HEK293 (cell line): ENCODE measurements around the gene RASSF10.

Source experiments
- CTCF ChIA-PET: fragments of 350-600 bp; formaldehyde crosslinking; extraction: SDS; loops from one replicate; lab custom pipeline; 2021; ENCODE audit warnings: antibody characterized with exemption; lab: Yijun Ruan, JAX
- POLR2A ChIA-PET: fragments of 300-600 bp; formaldehyde crosslinking; extraction: SDS; loops from one replicate; lab custom pipeline; 2020; ENCODE audit warnings: antibody characterized with exemption, inconsistent platforms; lab: Yijun Ruan, JAX
- H3K27ac ChIP-seq: fragments of 200-500 bp; sonication (Bioruptor generic); 2 replicates; pipeline ENCODE4 v1.5.1; 2014; ENCODE audit warnings: low read depth, low read length, control low read depth, inconsistent platforms; ENCODE audit errors: extremely low read depth
- H3K36me3 ChIP-seq, 2 experiments: fragments of 200-500 bp in 1 of 2; sonication (Bioruptor generic) in 1 of 2; 1 replicate in 1 of 2; 2 replicates in 1 of 2; pipeline ENCODE4 v1.5.1; 2014 to 2017; ENCODE audit warnings: inconsistent platforms in 2 of 2, low read length in 2 of 2; ENCODE audit not compliant: control insufficient read depth in 2 of 2, insufficient read depth in 1 of 2
- H3K4me1 ChIP-seq: fragments of 200-500 bp; sonication (Bioruptor generic); 2 replicates; pipeline ENCODE4 v1.5.1; 2014; ENCODE audit warnings: mild to moderate bottlenecking, low read length, inconsistent platforms; ENCODE audit not compliant: control insufficient read depth, insufficient read depth
- H3K4me3 ChIP-seq: 2 replicates; pipeline ENCODE4 v1.5.1; 2011; ENCODE audit warnings: low read depth, mild to moderate bottlenecking, control low read depth, low read length, moderate library complexity
- H3K9me3 ChIP-seq: fragments of 200-500 bp; sonication (Bioruptor generic); 2 replicates; pipeline ENCODE4 v1.5.1; 2014; ENCODE audit warnings: low read depth, low read length, inconsistent platforms; ENCODE audit not compliant: control insufficient read depth, insufficient read depth
- FEZF1 ChIP-seq: fragments of 450-650 bp; formaldehyde crosslinking; IDR thresholded peaks from 2 replicates; pipeline ENCODE4 v1.5.1; 2016; ENCODE audit warnings: missing biosample characterization, missing genetic modification characterization
- MYNN ChIP-seq: fragments of 450-650 bp; formaldehyde crosslinking; IDR thresholded peaks from 2 replicates; pipeline ENCODE4 v1.5.1; 2016; ENCODE audit warnings: missing biosample characterization, missing genetic modification characterization, borderline replicate concordance
- PRDM1 ChIP-seq: fragments of 450-650 bp; formaldehyde crosslinking; IDR thresholded peaks from 2 replicates; pipeline ENCODE4; 2016; ENCODE audit warnings: missing biosample characterization, missing genetic modification characterization
- SETDB1 ChIP-seq: IDR thresholded peaks from one replicate; pipeline ENCODE4 v1.6.1; 2017; ENCODE audit warnings: mild to moderate bottlenecking, low read length, moderate library complexity, mixed read lengths; ENCODE audit not compliant: insufficient read length
- ZBTB17 ChIP-seq: fragments of 450-650 bp; formaldehyde crosslinking; IDR thresholded peaks from 2 replicates; pipeline ENCODE4 v1.5.1; 2016; ENCODE audit warnings: missing biosample characterization, missing genetic modification characterization
- ZFHX2 ChIP-seq: fragments of 450-650 bp; formaldehyde crosslinking; conservative IDR thresholded peaks from 2 replicates; pipeline ENCODE4 v1.5.1; 2016; ENCODE audit warnings: missing biosample characterization, missing genetic modification characterization
- ZFP37 ChIP-seq: fragments of 450-650 bp; formaldehyde crosslinking; IDR thresholded peaks from 2 replicates; pipeline ENCODE4 v1.5.1; 2016; ENCODE audit warnings: missing biosample characterization, missing genetic modification characterization
- ZNF202 ChIP-seq: fragments of 450-650 bp; formaldehyde crosslinking; IDR thresholded peaks from 2 replicates; pipeline ENCODE4 v1.5.1; 2016; ENCODE audit warnings: missing biosample characterization, missing genetic modification characterization, borderline replicate concordance
- ZNF239 ChIP-seq: fragments of 450-650 bp; formaldehyde crosslinking; IDR thresholded peaks from 2 replicates; pipeline ENCODE4 v1.5.1; 2016; ENCODE audit warnings: missing biosample characterization, missing genetic modification characterization
- ZNF302 ChIP-seq: fragments of 450-650 bp; formaldehyde crosslinking; IDR thresholded peaks from 2 replicates; pipeline ENCODE4 v1.5.1; 2016; ENCODE audit warnings: missing biosample characterization, missing genetic modification characterization, low read depth
- ZNF335 ChIP-seq: fragments of 450-650 bp; formaldehyde crosslinking; conservative IDR thresholded peaks from 2 replicates; pipeline ENCODE4 v1.5.1; 2016; ENCODE audit warnings: missing biosample characterization, missing genetic modification characterization
- ZNF366 ChIP-seq: fragments of 450-650 bp; formaldehyde crosslinking; conservative IDR thresholded peaks from 2 replicates; pipeline ENCODE4 v1.5.1; 2016; ENCODE audit warnings: missing biosample characterization, missing genetic modification characterization
- ZNF426 ChIP-seq: fragments of 450-650 bp; formaldehyde crosslinking; IDR thresholded peaks from 2 replicates; pipeline ENCODE4 v1.5.1; 2017; ENCODE audit warnings: missing biosample characterization, missing genetic modification characterization, mild to moderate bottlenecking, inconsistent platforms, moderate library complexity
- ZNF514 ChIP-seq: fragments of 450-650 bp; formaldehyde crosslinking; IDR thresholded peaks from 2 replicates; pipeline ENCODE4 v1.5.1; 2016; ENCODE audit warnings: missing biosample characterization, missing genetic modification characterization
- ZNF843 ChIP-seq: fragments of 450-650 bp; formaldehyde crosslinking; IDR thresholded peaks from 2 replicates; pipeline ENCODE4 v1.5.1; 2016; ENCODE audit warnings: missing biosample characterization, missing genetic modification characterization
- TF ChIP-seq, protein P1 (sequence below): fragments of 450-650 bp; formaldehyde crosslinking; IDR thresholded peaks from 2 replicates; pipeline ENCODE4 v1.5.1; 2016; ENCODE audit warnings: missing biosample characterization, missing genetic modification characterization
- TF ChIP-seq, protein P2 (sequence below): fragments of 450-650 bp; formaldehyde crosslinking; IDR thresholded peaks from 2 replicates; pipeline ENCODE4 v1.5.1; 2016; ENCODE audit warnings: missing biosample characterization, missing genetic modification characterization
- TF ChIP-seq, protein P3 (sequence below): fragments of 450-650 bp; formaldehyde crosslinking; IDR thresholded peaks from 2 replicates; pipeline ENCODE4 v1.5.1; 2016; ENCODE audit warnings: missing biosample characterization, missing genetic modification characterization
- TF ChIP-seq, protein P4 (sequence below): fragments of 450-650 bp; formaldehyde crosslinking; IDR thresholded peaks from 2 replicates; pipeline ENCODE4; 2016; ENCODE audit warnings: missing biosample characterization, missing genetic modification characterization
- TF ChIP-seq, protein P5 (sequence below): fragments of 450-650 bp; formaldehyde crosslinking; IDR thresholded peaks from 2 replicates; pipeline ENCODE4 v1.5.1; 2017; ENCODE audit warnings: missing biosample characterization, missing genetic modification characterization

Gene RASSF10

DNA sequence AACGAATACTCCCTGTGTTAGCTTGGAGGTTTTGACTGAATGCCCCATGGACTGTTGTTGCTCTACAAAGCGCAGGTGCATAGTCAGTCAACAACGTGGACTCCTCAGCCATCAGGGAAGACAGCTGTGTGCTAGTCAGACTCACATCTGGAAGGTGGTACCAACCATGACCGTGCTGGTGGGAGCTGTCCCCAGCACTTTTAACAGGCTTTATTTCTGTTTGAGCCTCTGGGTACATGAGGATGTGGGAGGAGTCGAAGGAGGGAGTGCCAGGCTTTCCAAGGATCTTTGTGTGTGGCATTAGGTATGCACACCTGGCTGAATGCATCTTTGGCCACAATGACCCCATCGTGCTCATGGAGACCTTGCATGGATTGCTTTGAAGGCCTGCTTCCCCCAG lies 6.6 kb downstream of the RASSF10 start:
- no peaks in the 10 kb centered on the region for H3K36me3 ChIP-seq
- no peak overlapping the region for H3K27ac ChIP-seq
- ChIA-PET POLR2A (no interaction called here), CTCF (interaction anchor here (0.5 to 1.9 kb wide), 3 partner anchors 108 to 136 kb away, joined by 3 to 8 read pairs (median 4); no protein-coding TSS in a partner anchor)
- no peaks in the 10 kb centered on the region for H3K4me1 ChIP-seq
- no peak for TF ChIP-seq ZFHX2 (tag by site-specific recombination)
- TF ChIP-seq, protein P1, sequence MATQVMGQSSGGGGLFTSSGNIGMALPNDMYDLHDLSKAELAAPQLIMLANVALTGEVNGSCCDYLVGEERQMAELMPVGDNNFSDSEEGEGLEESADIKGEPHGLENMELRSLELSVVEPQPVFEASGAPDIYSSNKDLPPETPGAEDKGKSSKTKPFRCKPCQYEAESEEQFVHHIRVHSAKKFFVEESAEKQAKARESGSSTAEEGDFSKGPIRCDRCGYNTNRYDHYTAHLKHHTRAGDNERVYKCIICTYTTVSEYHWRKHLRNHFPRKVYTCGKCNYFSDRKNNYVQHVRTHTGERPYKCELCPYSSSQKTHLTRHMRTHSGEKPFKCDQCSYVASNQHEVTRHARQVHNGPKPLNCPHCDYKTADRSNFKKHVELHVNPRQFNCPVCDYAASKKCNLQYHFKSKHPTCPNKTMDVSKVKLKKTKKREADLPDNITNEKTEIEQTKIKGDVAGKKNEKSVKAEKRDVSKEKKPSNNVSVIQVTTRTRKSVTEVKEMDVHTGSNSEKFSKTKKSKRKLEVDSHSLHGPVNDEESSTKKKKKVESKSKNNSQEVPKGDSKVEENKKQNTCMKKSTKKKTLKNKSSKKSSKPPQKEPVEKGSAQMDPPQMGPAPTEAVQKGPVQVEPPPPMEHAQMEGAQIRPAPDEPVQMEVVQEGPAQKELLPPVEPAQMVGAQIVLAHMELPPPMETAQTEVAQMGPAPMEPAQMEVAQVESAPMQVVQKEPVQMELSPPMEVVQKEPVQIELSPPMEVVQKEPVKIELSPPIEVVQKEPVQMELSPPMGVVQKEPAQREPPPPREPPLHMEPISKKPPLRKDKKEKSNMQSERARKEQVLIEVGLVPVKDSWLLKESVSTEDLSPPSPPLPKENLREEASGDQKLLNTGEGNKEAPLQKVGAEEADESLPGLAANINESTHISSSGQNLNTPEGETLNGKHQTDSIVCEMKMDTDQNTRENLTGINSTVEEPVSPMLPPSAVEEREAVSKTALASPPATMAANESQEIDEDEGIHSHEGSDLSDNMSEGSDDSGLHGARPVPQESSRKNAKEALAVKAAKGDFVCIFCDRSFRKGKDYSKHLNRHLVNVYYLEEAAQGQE (tag by site-specific recombination), result 0 out of 2 replicates have a peak, but pooled peaks have one; percentile 21
- TF ChIP-seq, all 188 proteins: peak for 1
- Histone ChIP-seq H3K4me3 (no peak overlapping the region), H3K9me3 (no peaks in the 10 kb centered on the region)

DNA sequence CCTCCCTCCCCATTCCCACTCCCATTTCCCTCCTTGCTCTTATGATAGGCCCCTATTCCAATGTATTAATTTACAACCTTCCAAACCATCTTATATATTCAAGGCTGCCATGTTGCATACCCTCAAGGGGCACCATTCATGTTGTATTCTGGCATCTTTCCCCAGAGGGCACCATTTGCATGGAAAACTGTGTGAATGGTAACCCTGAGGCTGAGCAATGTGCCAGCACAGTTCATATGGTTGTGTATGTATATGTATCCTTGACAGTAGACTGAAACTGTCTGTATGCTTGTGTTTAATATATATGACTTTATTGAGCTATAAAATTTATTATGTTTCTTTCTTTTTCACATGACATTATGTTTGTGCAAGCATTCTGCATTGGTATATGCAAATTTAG lies 7.3 kb downstream of the RASSF10 start:
- no peaks in the 10 kb centered on the region for H3K36me3 ChIP-seq
- H3K27ac ChIP-seq, result no peak overlapping the region
- no peak overlapping the region for H3K4me3 ChIP-seq
- POLR2A ChIA-PET, result no interaction called here
- CTCF ChIA-PET, result interaction anchor here (1.1 to 1.9 kb wide), 2 partner anchors 121 to 136 kb away, joined by 4 to 8 read pairs; no protein-coding TSS in a partner anchor
- TF ChIP-seq ZNF514 (tag by site-specific recombination) (no peak), ZBTB17 (tag by site-specific recombination) (no peak), FEZF1 (no peak), ZNF202 (tag by site-specific recombination) (no peak), MYNN (tag by site-specific recombination) (no peak), SETDB1 (no peak), ZNF302 (no peak), PRDM1 (tag by site-specific recombination) (no peak), ZNF335 (tag by site-specific recombination) (no peak), ZFP37 (no peak), ZNF426 (tag by site-specific recombination) (no peak), ZNF239 (tag by site-specific recombination) (no peak), ZNF366 (tag by site-specific recombination) (no peak), ZNF843 (tag by site-specific recombination) (no peak)
- TF ChIP-seq, protein P1 (tag by site-specific recombination), result no peak
- TF ChIP-seq, protein P2, sequence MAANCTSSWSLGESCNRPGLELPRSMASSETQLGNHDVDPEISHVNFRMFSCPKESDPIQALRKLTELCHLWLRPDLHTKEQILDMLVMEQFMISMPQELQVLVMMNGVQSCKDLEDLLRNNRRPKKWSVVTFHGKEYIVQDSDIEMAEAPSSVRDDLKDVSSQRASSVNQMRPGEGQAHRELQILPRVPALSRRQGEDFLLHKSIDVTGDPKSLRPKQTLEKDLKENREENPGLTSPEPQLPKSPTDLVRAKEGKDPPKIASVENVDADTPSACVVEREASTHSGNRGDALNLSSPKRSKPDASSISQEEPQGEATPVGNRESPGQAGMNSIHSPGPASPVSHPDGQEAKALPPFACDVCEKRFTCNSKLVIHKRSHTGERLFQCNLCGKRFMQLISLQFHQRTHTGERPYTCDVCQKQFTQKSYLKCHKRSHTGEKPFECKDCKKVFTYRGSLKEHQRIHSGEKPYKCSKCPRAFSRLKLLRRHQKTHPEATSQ (tag by site-specific recombination), result no peak
- TF ChIP-seq, protein P3, sequence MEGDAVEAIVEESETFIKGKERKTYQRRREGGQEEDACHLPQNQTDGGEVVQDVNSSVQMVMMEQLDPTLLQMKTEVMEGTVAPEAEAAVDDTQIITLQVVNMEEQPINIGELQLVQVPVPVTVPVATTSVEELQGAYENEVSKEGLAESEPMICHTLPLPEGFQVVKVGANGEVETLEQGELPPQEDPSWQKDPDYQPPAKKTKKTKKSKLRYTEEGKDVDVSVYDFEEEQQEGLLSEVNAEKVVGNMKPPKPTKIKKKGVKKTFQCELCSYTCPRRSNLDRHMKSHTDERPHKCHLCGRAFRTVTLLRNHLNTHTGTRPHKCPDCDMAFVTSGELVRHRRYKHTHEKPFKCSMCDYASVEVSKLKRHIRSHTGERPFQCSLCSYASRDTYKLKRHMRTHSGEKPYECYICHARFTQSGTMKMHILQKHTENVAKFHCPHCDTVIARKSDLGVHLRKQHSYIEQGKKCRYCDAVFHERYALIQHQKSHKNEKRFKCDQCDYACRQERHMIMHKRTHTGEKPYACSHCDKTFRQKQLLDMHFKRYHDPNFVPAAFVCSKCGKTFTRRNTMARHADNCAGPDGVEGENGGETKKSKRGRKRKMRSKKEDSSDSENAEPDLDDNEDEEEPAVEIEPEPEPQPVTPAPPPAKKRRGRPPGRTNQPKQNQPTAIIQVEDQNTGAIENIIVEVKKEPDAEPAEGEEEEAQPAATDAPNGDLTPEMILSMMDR (tag by site-specific recombination), result no peak
- TF ChIP-seq, protein P4, sequence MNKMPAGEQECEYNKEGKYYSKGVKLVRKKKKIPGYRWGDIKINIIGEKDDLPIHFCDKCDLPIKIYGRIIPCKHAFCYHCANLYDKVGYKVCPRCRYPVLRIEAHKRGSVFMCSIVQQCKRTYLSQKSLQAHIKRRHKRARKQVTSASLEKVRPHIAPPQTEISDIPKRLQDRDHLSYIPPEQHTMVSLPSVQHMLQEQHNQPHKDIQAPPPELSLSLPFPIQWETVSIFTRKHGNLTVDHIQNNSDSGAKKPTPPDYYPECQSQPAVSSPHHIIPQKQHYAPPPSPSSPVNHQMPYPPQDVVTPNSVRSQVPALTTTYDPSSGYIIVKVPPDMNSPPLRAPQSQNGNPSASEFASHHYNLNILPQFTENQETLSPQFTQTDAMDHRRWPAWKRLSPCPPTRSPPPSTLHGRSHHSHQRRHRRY (tag by site-specific recombination), result no peak
- TF ChIP-seq, protein P5, sequence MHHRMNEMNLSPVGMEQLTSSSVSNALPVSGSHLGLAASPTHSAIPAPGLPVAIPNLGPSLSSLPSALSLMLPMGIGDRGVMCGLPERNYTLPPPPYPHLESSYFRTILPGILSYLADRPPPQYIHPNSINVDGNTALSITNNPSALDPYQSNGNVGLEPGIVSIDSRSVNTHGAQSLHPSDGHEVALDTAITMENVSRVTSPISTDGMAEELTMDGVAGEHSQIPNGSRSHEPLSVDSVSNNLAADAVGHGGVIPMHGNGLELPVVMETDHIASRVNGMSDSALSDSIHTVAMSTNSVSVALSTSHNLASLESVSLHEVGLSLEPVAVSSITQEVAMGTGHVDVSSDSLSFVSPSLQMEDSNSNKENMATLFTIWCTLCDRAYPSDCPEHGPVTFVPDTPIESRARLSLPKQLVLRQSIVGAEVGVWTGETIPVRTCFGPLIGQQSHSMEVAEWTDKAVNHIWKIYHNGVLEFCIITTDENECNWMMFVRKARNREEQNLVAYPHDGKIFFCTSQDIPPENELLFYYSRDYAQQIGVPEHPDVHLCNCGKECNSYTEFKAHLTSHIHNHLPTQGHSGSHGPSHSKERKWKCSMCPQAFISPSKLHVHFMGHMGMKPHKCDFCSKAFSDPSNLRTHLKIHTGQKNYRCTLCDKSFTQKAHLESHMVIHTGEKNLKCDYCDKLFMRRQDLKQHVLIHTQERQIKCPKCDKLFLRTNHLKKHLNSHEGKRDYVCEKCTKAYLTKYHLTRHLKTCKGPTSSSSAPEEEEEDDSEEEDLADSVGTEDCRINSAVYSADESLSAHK (tag by site-specific recombination), result no peak
- H3K4me1 ChIP-seq, result no peaks in the 10 kb centered on the region
- H3K9me3 ChIP-seq, result no peaks in the 10 kb centered on the region
